NK-92 treated with Interleukin-12 subunit alpha and Interleukin-12 subunit beta, amount 100 ng/mL, for 24 hours (cell line): ENCODE results near the gene FBXO28.
A peak's percentile ranks its signal among the peaks of the same experiment; 100 is the strongest.

Experiments used
- DNase-seq: peaks from one replicate; lab custom pipeline; 2025; lab: John Stamatoyannopoulos, UW

FBXO28 gene

DNA sequence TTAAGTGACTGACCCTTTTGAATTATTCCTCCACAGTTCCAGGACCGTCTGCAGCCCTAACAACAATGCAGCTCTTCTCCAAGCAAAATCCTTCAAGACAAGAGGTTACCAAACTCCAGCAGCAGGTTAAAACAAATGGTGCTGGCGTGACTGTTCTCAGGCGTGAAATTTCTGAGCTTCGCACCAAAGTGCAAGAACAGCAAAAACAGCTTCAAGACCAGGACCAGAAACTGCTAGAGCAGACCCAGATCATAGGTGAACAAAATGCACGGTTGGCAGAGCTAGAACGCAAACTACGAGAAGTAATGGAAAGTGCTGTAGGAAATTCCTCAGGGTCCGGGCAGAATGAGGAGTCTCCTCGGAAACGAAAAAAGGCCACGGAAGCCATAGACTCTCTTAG, 43.4 kb downstream of the FBXO28 start:
- DNase-seq = no peak

- no peak for DNase-seq
Measured at GRCh38 chr1:224159541-224159940, 45.6 kb downstream of the FBXO28 start.

- DNase-seq = no peak
Measured at GRCh38 chr1:224160171-224160682, 46.3 kb downstream of the FBXO28 start.

DNA sequence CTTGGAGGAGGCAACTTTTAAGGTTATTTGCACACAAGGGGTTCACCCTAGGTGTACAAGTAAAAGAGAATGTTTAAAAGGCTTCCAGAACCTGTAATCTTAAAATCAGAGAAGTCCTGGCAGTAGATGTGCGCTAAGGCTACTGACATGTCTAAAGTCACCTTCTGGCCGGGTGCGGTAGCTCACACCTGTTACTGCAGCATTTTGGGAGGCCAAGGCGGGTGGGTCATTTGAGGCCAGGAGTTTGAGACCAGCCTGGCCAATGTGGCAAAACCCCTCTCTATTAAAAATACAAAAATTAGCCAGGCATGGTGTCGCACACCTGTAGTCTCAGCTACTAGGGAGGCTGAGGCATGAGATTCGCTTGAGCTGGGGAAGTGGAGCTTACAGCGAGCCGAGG, 48.9 kb downstream of the FBXO28 start:
- no peak for DNase-seq

DNA sequence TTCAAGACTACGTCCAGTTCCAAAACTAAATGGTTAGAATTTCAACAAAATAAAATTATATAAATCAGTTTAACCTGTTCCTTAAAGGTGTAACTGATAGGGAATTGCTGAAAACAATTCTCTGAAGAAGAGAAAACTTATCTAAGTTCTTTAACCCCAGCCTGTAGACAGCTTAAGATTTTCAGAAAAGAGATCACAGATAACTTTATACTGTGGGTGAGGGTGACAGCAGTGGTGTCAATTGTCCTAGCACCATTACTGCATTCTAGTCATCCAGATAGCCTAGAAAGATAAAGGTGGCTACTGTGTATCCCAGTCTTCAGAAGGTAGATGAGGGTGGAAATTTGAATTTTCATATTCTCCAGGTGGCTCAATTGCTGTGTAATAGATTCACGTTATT, 49.4 kb downstream of the FBXO28 start:
- DNase-seq = no peak

DNA sequence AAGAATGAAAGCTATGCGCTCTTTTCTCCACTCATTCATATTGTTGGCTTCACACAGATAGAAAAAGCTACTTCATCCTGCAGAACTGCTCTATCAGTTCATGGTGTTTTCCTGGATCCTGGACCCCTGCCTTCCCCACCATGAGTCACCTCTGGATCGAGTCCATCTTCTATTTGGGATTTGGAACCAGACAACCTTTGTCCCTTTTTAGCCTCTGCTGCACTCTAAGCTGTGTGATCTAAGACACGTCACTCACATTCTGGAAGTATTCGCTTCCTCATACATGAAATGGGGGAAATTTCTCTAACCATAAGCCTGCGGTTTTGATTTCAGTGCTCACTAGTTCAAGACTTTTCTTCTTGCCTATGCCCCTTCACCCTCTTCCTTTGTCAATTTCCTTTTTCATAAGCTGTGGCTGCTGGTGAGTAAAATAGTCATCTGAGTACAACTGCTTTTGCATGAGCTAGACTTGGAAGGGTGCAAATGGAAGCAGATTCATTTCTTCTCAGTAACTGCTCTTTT, 55.0 kb downstream of the FBXO28 start:
- no peak for DNase-seq

- DNase-seq = no peak
Measured at GRCh38 chr1:224169718-224170270, 55.9 kb downstream of the FBXO28 start.

GRCh38 chr1:224170343-224170742, 56.4 kb downstream of the FBXO28 start:
- DNase-seq = no peak

DNA sequence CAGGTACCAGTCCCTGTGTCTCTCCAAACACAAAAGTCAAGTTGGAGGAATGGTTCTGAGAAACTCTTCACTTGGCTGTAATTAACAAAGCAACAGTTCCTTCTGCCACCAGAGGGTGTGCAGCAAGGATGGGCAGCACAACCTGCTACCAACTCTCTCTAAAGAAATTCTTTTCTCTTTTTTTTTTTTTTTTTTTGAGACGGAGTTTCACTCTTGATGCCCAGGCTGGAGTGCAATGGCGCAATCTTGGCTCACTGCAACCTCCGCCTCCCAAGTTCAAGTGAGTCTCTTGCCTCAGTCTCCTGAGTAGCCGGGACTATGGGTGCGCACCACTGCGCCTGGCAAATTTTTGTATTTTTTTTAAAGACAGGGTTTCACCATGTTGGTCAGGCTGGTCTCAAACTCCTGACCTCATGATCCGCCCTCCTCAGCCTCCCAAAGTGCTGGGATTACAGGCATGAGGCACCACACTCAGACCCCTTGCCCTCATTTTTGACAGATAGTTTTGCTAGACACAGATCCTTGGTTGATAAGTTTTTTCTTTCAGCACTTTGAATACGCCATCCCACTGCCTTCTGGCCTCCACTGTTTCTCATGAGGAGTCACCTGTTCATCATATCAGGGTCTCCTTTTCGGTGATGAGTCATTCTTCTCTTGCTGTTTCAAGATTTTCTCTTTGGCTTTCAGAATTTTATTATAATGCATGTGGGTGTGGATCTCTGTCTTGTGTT, 57.0 kb downstream of the FBXO28 start:
- DNase-seq = no peak

- no peak for DNase-seq
Measured at GRCh38 chr1:224172229-224172628, 58.3 kb downstream of the FBXO28 start.

GRCh38 chr1:224173523-224173922, 59.6 kb downstream of the FBXO28 start:
- DNase-seq = no peak

DNA sequence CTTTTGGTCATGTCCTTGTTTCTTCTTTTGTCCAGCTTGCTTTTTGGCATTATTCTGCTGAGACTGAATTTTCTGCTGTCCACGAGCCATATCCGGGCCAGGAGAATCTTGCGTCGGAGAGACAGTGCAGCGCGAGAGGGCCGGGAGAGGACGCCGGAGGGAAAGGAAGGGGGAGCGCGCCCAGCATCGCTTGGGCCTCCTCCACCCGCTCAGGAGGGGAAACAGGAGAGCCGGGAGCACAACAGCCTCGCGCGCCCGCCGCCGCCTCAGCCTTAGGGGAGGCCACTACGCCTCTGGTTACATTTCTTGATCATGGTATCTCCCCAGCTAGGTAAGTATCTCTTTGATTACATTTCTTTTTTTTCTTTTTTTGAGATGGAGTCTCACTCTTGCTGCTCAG, 61.7 kb downstream of the FBXO28 start:
- DNase-seq = no peak

DNA sequence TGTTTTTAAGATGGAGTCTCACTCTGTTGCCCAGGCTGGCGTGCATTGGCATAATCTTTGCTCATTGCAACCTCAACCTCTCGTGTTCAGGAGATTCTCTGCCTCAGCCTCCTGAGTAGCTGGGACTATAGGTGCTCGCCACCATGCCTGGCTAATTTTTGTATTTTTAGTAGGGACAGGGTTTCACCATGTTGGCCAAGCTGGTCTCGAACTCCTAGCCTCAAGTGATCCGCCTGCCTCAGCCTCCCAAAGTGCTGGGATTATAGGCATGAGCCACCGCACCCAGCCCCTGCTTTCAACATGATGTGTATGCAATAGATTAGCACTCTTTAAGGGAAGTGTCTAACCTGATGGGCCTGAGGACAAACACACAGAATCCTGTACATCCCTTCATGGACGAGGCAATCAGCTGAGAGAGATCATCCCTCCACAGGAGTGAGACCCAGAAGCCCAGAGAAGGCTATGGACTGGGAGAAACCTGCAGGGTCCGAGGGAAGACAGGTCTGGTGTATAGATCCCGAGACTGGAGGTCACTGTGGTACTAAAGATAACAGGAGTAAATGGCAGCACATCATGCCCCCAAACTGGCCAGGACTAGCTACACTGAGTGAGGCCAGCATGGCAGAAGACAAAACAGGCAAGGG, 63.6 kb downstream of the FBXO28 start:
- no peak for DNase-seq

DNA sequence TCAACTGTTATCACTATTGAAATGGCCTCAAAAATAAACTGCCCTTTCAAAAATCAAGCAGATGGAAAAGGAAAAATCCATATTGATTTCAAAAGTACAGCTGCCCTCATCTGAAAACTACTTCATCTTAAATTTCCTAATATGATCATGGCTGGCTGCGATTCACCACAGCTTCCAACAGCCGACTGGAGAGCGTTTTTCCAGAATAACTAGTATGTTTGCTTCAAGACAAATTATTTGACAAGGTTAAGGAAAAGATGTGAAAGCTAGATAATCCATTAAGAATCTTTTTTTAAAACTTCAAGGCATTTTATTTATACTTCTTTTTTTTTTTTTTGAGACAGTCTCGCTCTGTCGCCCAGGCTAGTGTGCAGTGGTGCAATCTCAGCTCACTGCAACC, 65.0 kb downstream of the FBXO28 start:
- DNase-seq = no peak

DNA sequence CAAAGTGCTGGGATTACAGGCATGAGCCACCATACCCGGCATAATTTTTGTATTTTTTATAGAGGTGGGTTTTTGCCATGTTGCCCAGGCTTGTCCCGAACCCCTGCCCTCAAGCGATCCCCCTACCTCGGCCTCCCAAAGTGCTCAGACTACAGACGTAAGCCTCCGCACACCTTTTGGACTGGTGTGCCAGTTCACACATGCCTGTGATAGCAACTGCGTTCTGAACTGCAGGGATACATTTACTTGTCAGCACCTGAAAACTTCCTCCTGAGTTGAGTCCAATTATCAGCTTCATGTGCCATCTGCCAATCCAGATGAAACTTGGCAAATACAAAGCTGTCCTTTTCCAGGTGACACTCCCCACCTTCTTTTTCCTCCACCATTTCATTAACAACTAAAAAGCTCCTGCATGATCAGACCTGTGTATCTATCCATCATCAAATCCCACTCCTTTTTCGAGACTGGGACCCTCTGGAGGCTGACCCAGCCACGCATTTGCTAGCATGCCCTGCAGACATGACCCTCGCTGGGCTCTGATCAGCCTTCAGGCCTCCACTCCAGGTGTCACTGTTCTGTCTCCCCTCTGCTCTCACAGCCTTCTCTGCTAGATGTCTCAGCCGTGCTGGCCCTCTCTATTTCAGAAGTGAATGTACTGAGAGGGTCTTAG, 67.0 kb downstream of the FBXO28 start:
- no peak for DNase-seq

DNA sequence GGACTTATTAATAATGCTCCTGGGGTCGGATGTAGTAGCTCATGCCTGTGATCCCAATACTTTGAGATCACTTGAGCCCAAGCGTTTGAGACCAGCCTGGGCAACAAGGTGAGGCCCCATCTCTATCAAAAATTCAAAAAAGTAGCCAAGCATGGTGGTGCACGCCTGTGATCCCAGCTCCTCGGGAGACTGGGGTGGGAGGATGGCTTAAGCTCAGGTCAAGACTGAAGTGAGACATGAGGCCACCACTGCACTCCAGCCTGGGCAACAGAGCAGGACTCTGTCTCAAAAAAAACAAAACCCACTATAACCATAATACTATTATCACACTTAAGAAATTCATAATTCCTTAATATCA, 67.5 kb downstream of the FBXO28 start:
- no peak for DNase-seq

GRCh38 chr1:224182057-224182865, 68.3 kb downstream of the FBXO28 start:
- DNase-seq = no peak

DNA sequence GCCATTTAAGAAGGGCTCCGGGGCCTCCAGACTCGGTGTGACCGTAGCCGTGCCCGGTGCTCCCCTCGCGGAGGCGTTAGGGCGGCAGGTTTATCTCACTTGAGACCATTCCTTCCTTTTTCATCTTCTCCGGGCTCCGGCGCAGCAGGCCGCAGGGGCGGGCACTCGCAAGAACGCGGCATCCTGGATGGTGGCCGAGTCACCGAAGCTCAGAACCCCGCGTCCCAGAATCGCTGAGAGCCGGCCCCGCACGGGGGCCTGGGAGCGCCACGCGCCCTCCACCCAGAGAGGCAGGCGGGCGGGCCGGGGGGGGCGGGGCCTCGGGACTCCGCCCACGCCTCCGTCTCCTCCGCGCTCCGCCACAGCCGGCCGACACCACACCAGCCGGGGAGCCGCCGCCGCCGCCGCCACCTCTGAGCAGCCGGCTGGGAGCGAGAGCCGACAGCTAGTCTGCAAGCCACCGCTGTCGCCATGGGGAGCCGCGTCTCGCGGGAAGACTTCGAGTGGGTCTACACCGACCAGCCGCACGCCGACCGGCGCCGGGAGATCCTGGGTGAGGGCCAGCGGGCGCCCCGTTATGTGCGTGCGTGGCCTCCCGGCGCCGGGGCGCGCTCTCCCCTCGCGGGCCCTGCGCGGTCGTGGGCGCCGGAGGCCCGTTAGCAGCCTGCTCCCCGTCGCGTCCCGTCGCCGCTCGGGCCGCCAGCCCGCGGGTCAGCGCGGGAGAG, 69.1 kb downstream of the FBXO28 start, which contains the start of gene DEGS1:
Gene DEGS1, plus strand, starts transcription at position 375 of the 725 bp plus-strand sequence. Its CDS starts 97 bp downstream, at position 472.
- DNase-seq = peak; percentile 87

DNA sequence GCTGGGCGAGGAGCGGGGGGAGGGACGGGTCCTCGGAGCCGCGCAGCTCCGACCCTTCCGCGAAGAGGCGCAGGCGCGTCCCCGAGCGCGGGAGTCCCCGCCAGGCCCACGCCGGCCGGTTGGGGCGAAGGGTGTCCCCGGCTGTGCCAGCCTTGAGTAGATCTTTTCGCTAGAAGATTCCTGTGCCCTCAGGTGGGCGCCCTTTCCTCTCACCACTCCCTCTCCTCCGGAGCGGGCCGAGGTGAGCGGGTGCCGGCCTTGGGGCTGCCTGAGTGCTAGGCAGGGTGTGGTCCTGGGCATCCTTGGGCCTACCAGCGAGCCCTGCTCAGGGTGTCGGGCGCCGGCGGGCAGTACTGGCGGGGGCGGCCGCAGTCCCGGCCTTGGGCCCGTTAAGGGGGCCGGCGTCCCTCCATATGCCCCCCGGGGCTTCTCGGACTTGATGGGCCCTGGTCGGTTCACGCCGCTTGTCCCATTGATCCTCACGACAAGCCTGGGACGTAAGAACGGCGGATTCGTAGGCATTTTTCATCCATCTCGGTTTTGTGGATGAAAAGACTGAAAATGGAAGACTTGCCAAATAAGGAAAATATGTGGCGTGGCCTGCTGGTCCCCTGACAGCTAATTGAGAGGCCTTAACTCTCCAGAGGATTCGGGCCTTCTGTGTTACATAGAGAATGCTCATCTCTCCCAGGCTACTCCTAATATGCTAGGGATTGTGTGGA, 69.8 kb downstream of the FBXO28 start:
- DNase-seq = peak; percentile 63

DNA sequence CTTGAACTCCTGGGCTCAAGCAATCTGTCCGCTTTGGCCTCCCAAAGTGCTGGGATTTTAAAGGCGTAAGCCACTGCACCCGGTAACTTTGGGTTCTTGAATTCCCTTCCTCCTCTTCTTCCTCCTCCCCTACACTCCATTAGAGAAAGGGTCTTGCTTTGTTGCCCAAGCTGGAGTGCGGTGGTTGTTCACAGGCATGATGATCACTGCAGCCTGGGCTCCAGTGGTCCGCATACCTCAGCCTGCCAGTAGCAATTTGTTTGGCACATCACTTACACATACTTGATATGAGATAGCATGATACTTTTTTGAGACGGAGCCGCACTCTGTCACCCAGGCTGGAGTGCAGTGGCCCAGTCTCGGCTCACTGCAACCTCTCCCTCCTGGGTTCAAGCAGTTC, 71.3 kb downstream of the FBXO28 start:
- DNase-seq = no peak
